Measurements from ENCODE around the gene PARP11.

Gene PARP11

GRCh38 chr12:3821441-3821840, 51.8 kb downstream of the PARP11 start:
- no peak for DNase-seq (ENCODE audit: low read depth)

- no peak for DNase-seq (ENCODE audit: low read depth)
Observed at GRCh38 chr12:3820122-3820521, 53.1 kb downstream of the PARP11 start.

- DNase-seq (ENCODE audit: low read depth) = no peak
Observed at GRCh38 chr12:3816266-3816665, 56.9 kb downstream of the PARP11 start.

GRCh38 chr12:3815094-3815766, 58.0 kb downstream of the PARP11 start:
- no peak for DNase-seq (ENCODE audit: low read depth)

GRCh38 chr12:3810540-3810939, 62.7 kb downstream of the PARP11 start:
- no peak for DNase-seq (ENCODE audit: low read depth)

- DNase-seq (ENCODE audit: low read depth) = no peak
Observed at GRCh38 chr12:3810016-3810370, 63.2 kb downstream of the PARP11 start.

GRCh38 chr12:3809357-3810015, 63.7 kb downstream of the PARP11 start:
- DNase-seq (ENCODE audit: low read depth) = no peak

GRCh38 chr12:3805077-3805476, 68.1 kb downstream of the PARP11 start:
- DNase-seq (ENCODE audit: low read depth) = no peak

GRCh38 chr12:3803865-3804472, 69.2 kb downstream of the PARP11 start:
- DNase-seq (ENCODE audit: low read depth) = peak; percentile 72

GRCh38 chr12:3802721-3803120, 70.5 kb downstream of the PARP11 start:
- no peak for DNase-seq (ENCODE audit: low read depth)

GRCh38 chr12:3797531-3798048, 75.6 kb downstream of the PARP11 start:
- DNase-seq (ENCODE audit: low read depth) = no peak

- no peak for DNase-seq (ENCODE audit: low read depth)
Observed at GRCh38 chr12:3795492-3796133, 77.6 kb downstream of the PARP11 start.

- DNase-seq (ENCODE audit: low read depth) = no peak
Observed at GRCh38 chr12:3795066-3795465, 78.1 kb downstream of the PARP11 start.

- no peak for DNase-seq (ENCODE audit: low read depth)
Observed at GRCh38 chr12:3792623-3793288, 80.4 kb downstream of the PARP11 start.

- DNase-seq (ENCODE audit: low read depth) = no peak
Observed at GRCh38 chr12:3791256-3791874, 81.8 kb downstream of the PARP11 start.

- DNase-seq (ENCODE audit: low read depth) = no peak
Observed at GRCh38 chr12:3790642-3791041, 82.6 kb downstream of the PARP11 start.

GRCh38 chr12:3789838-3790237, 83.4 kb downstream of the PARP11 start:
- no peak for DNase-seq (ENCODE audit: low read depth)

GRCh38 chr12:3777206-3777809, 95.9 kb downstream of the PARP11 start:
- no peak for DNase-seq (ENCODE audit: low read depth)

GRCh38 chr12:3775385-3776035, 97.7 kb downstream of the PARP11 start:
- no peak for DNase-seq (ENCODE audit: low read depth)

GRCh38 chr12:3772380-3772779, 100.8 kb downstream of the PARP11 start:
- no peak for DNase-seq (ENCODE audit: low read depth)

- DNase-seq (ENCODE audit: low read depth) = no peak
Observed at GRCh38 chr12:3771853-3772252, 101.3 kb downstream of the PARP11 start.
